Activated CD8-positive, alpha-beta T cell treated with anti-CD3 and anti-CD28 coated beads for 36 hours (primary cell): Measurements from ENCODE around the gene GLRX2. TPM values are rescaled to one million over a fixed set of nuclear protein-coding genes. Genes with fewer than 3 reads are reported as not detected.

ENCODE experiments used
- microRNA-seq: library from miRNA; unstranded; fragments of <30 nt; microRNA quantifications from one replicate; pipeline ENCODE4 v1.2.0, GENCODE V29; 2022; ENCODE audit warnings: borderline microRNAs expressed, borderline replicate concordance
- total RNA-seq, 2 experiments: library from RNA; stranded (reverse); gene quantifications; one replicate each; pipeline ENCODE4 v1.2.3, GENCODE V29; 2021

GLRX2 gene
- total RNA-seq, 2 experiments from 2014 or later: 24.3 to 29.5 TPM

Small RNA genes within 50 kb of the gene (microRNA-seq; reads per million reads assigned to microRNA genes)
- gene MIR1278: not detected

Other genes starting within 250 kb of the GLRX2 start
- 10 to 100 TPM; 81.3 to 85.7 TPM for gene UCHL5, start 46.1 kb downstream of the GLRX2 start, total RNA-seq
- 10 to 100 TPM; 56.2 to 63.4 TPM for gene RO60, start 45.8 kb downstream of the GLRX2 start, total RNA-seq
- gene CDC73, start 16.6 kb upstream of the GLRX2 start, total RNA-seq: 10 to 100 TPM; 45.1 to 50.2 TPM
- under 1 TPM in 1 of 2 experiments, not detected in 1; 0.18 TPM for gene B3GALT2, start 81.2 kb upstream of the GLRX2 start, total RNA-seq